MM.1S (cell line): ENCODE data around the gene ANKZF1.

Experiments used
- DNase-seq: peaks from one replicate; pipeline ENCODE4 v3.0.0-alpha.2; 2015
- H2AFZ ChIP-seq: fragments of 300-600 bp; sonication (generic); 2 replicates; pipeline ENCODE4 v1.6.0; 2016; ENCODE audit warnings: antibody characterized with exemption, low read length
- H3F3A ChIP-seq: fragments of 300-600 bp; sonication (generic); 2 replicates; pipeline ENCODE4 v1.6.1; 2016; ENCODE audit warnings: mild to moderate bottlenecking, antibody characterized with exemption, low read length, moderate library complexity, mixed read lengths; ENCODE audit not compliant: insufficient read depth
- H3K27ac ChIP-seq: fragments of 300-600 bp; sonication (generic); 2 replicates; pipeline ENCODE4 v1.5.1; 2016; ENCODE audit warnings: mild to moderate bottlenecking, low read length
- H3K27me3 ChIP-seq: fragments of 300-600 bp; sonication (generic); replicated peaks from 2 replicates; pipeline ENCODE4 v1.6.0; 2016; ENCODE audit warnings: low read length; ENCODE audit not compliant: insufficient read depth
- H3K36me3 ChIP-seq: fragments of 300-600 bp; sonication (generic); replicated peaks from 2 replicates; pipeline ENCODE4 v1.6.1; 2016; ENCODE audit warnings: mild to moderate bottlenecking, low read length, mixed read lengths; ENCODE audit not compliant: insufficient read depth
- H3K4me1 ChIP-seq: fragments of 300-600 bp; sonication (generic); 2 replicates; pipeline ENCODE4 v1.6.1; 2016; ENCODE audit warnings: low read length, mixed read lengths
- H3K4me2 ChIP-seq: fragments of 300-600 bp; sonication (generic); 2 replicates; pipeline ENCODE4 v1.6.0; 2016; ENCODE audit warnings: low read depth, low read length
- H3K4me3 ChIP-seq: fragments of 300-600 bp; sonication (generic); 2 replicates; pipeline ENCODE4 v1.5.1; 2016; ENCODE audit warnings: low read length, mixed read lengths
- H3K79me2 ChIP-seq: fragments of 300-600 bp; sonication (generic); 2 replicates; pipeline ENCODE4 v1.6.1; 2016; ENCODE audit warnings: mixed run types, low read length, mixed read lengths
- H3K9ac ChIP-seq: fragments of 300-600 bp; sonication (generic); 2 replicates; pipeline ENCODE4 v1.6.1; 2016; ENCODE audit warnings: low read length, mixed read lengths
- H3K9me2 ChIP-seq: fragments of 300-600 bp; sonication (generic); replicated peaks from 2 replicates; pipeline ENCODE4 v1.6.1; 2016; ENCODE audit warnings: mild to moderate bottlenecking, low read length, mixed read lengths; ENCODE audit not compliant: insufficient read depth
- H3K9me3 ChIP-seq: fragments of 300-600 bp; sonication (generic); replicated peaks from 2 replicates; pipeline ENCODE4 v1.6.1; 2016; ENCODE audit warnings: mild to moderate bottlenecking, low read length, mixed read lengths; ENCODE audit not compliant: insufficient read depth
- H4K20me1 ChIP-seq: fragments of 300-600 bp; sonication (generic); 2 replicates; pipeline ENCODE4 v1.6.1; 2016; ENCODE audit warnings: mild to moderate bottlenecking, low read length, moderate library complexity, mixed read lengths; ENCODE audit not compliant: insufficient read depth
- EZH2 ChIP-seq: fragments of 300-600 bp; sonication (generic); optimal IDR thresholded peaks from 2 replicates; pipeline ENCODE3; 2017; ENCODE audit warnings: low read depth, mild to moderate bottlenecking, antibody characterized with exemption, low read length, mixed read lengths
- EZH2phosphoT487 ChIP-seq: fragments of 300-600 bp; sonication (generic); IDR thresholded peaks from 2 replicates; pipeline ENCODE4 v1.6.1; 2018; ENCODE audit warnings: antibody characterized with exemption, low read length
- TF ChIP-seq, protein P1 (sequence below): fragments of 300-600 bp; sonication (generic); IDR thresholded peaks from 2 replicates; pipeline ENCODE4 v1.5.1; 2016; ENCODE audit warnings: antibody characterized with exemption, low read length, mixed read lengths

ANKZF1 gene

GRCh38 chr2:219261024-219261855 is 31.6 kb downstream of the ANKZF1 start:
- Histone ChIP-seq H4K20me1 (no peaks in the 10 kb centered on the region), H3K4me1 (no peaks in the 10 kb centered on the region), H3K4me2 (no peak overlapping the region), H3K27ac (no peak overlapping the region), H3K79me2 (no peaks in the 10 kb centered on the region), H3K27me3 (no peaks in the 10 kb centered on the region), H3K9me2 (no peaks in the 10 kb centered on the region), H3K9me3 (no peaks in the 10 kb centered on the region), H3K36me3 (no peaks in the 10 kb centered on the region), H2AFZ (no peak overlapping the region), H3K9ac (no peak overlapping the region), H3F3A (no peaks in the 10 kb centered on the region), H3K4me3 (no peak overlapping the region)
- TF ChIP-seq EZH2 (no peak), EZH2phosphoT487 (no peak)
- TF ChIP-seq, protein P1, sequence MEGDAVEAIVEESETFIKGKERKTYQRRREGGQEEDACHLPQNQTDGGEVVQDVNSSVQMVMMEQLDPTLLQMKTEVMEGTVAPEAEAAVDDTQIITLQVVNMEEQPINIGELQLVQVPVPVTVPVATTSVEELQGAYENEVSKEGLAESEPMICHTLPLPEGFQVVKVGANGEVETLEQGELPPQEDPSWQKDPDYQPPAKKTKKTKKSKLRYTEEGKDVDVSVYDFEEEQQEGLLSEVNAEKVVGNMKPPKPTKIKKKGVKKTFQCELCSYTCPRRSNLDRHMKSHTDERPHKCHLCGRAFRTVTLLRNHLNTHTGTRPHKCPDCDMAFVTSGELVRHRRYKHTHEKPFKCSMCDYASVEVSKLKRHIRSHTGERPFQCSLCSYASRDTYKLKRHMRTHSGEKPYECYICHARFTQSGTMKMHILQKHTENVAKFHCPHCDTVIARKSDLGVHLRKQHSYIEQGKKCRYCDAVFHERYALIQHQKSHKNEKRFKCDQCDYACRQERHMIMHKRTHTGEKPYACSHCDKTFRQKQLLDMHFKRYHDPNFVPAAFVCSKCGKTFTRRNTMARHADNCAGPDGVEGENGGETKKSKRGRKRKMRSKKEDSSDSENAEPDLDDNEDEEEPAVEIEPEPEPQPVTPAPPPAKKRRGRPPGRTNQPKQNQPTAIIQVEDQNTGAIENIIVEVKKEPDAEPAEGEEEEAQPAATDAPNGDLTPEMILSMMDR = no peak
- DNase-seq = no peak

- Histone ChIP-seq H3K4me1 (no peaks in the 10 kb centered on the region), H3K27me3 (no peaks in the 10 kb centered on the region), H3K27ac (no peak overlapping the region), H2AFZ (no peak overlapping the region), H3F3A (no peaks in the 10 kb centered on the region), H3K36me3 (no peaks in the 10 kb centered on the region), H4K20me1 (no peaks in the 10 kb centered on the region), H3K79me2 (no peaks in the 10 kb centered on the region), H3K4me2 (no peak overlapping the region), H3K4me3 (no peak overlapping the region), H3K9ac (no peak overlapping the region), H3K9me3 (no peaks in the 10 kb centered on the region), H3K9me2 (no peaks in the 10 kb centered on the region)
- no peak for DNase-seq
- TF ChIP-seq, protein P1 = no peak
- no peak for TF ChIP-seq EZH2
- TF ChIP-seq EZH2phosphoT487 = no peak
Observed at GRCh38 chr2:219266232-219266631, 36.6 kb downstream of the ANKZF1 start.

DNA sequence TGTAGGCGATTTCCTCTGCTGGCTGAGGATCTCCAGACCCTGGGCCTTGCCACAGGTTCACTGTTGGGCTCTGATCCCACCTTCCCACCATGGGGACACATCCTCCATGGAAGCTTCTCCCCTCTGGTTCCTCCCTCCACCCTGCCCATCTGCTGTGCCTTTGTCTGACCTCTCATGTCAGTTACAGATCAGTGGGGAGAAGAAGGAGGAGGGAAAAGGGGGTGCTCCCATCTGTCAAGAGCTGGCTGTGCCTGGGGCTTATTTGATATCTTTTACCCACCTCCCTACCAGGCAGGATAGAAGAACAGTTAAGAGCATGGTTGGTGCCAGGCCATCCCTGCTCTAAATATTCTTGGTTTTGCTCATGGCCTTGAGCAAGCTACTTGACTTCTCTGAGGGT is 37.3 kb downstream of the ANKZF1 start:
- no peaks in the 10 kb centered on the region for H3K9me3 ChIP-seq
- no peaks in the 10 kb centered on the region for H3K79me2 ChIP-seq
- TF ChIP-seq EZH2 (no peak), EZH2phosphoT487 (no peak)
- TF ChIP-seq, protein P1 = no peak
- H3K4me2 ChIP-seq = no peak overlapping the region
- no peak overlapping the region for H3K9ac ChIP-seq
- no peak overlapping the region for H3K4me3 ChIP-seq
- no peaks in the 10 kb centered on the region for H3K4me1 ChIP-seq
- no peak overlapping the region for H2AFZ ChIP-seq
- H3K9me2 ChIP-seq = no peaks in the 10 kb centered on the region
- no peaks in the 10 kb centered on the region for H4K20me1 ChIP-seq
- no peak for DNase-seq
- no peaks in the 10 kb centered on the region for H3K27me3 ChIP-seq
- H3K27ac ChIP-seq = no peak overlapping the region
- H3F3A ChIP-seq = no peaks in the 10 kb centered on the region
- no peaks in the 10 kb centered on the region for H3K36me3 ChIP-seq
